ENCODE results near the gene RBFA. TPM values are rescaled to one million over a fixed set of nuclear protein-coding genes. Genes with fewer than 3 reads are reported as not detected.
A peak's percentile ranks its signal among the peaks of the same experiment; 100 is the strongest.
"Not testable (repeated sequence)": the region's sequence is repeated elsewhere in the genome, so short reads cannot be mapped to it uniquely, and the experiment has no call there.

RBFA gene
- total and polyA plus RNA-seq, 11 donors, result 15.5 to 32.2 (median 21.6) TPM

DNA sequence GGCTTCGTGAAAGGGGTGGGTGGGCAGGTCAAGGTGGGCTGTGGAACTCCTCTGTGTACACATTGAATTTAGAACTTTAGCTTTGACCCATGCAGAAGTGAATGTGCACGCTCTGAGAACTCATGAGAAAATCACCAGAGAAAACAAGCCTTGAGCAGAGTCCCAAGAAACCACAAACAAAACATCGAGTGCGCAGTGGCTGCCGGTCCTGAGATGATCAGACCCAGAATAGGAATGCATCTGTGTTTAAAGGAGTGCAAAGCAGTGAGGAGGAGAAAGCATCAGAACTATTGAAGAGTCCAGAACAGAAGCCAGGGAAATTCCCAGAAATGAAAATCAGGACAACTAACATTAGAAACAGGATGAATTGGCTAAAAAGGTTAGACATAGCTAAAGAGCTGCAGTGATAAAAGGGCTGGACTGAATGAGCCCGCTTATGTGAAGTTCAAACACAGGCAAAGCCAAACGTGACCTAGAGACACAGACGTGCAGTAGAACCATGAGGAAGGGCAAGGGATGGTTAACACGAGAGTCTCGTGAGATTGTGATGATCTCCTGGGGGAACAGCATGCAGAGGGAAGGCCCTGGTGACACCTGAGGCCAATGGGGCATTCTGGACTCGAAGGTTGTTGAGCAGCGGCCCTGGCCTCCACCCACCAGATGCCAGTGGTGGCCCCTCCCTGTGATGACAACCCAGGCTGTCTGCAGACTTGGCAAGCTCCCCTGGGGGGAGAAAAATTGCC lies 29.5 kb upstream of the RBFA start:
- intact Hi-C loops (cut with DNase I), result no loop called here
- Histone ChIP-seq H3K27ac (no peak overlapping the region), H3K9me3 (peaks cover 0 to 35% (median 7%) of the 10 kb centered on the region in 12 donors), H3K4me3 (no peak overlapping the region), H3K27me3 (no peaks in the 10 kb centered on the region), H3K4me1 (peaks cover 0 to 1% (median 0%) of the 10 kb centered on the region in 12 donors), H3K36me3 (no peaks in the 10 kb centered on the region)
- ATAC-seq (no peak), DNase-seq (no peak)
- TF ChIP-seq, protein P1, sequence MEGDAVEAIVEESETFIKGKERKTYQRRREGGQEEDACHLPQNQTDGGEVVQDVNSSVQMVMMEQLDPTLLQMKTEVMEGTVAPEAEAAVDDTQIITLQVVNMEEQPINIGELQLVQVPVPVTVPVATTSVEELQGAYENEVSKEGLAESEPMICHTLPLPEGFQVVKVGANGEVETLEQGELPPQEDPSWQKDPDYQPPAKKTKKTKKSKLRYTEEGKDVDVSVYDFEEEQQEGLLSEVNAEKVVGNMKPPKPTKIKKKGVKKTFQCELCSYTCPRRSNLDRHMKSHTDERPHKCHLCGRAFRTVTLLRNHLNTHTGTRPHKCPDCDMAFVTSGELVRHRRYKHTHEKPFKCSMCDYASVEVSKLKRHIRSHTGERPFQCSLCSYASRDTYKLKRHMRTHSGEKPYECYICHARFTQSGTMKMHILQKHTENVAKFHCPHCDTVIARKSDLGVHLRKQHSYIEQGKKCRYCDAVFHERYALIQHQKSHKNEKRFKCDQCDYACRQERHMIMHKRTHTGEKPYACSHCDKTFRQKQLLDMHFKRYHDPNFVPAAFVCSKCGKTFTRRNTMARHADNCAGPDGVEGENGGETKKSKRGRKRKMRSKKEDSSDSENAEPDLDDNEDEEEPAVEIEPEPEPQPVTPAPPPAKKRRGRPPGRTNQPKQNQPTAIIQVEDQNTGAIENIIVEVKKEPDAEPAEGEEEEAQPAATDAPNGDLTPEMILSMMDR (IDR thresholded peaks at IDR 0.05), result no peak
- no peak for TF ChIP-seq POLR2A (IDR thresholded peaks at IDR 0.05)
- 88 to 90% (median 89%) methylated on average over 12 of the region's 12 CpGs for WGBS, 4 donors

DNA sequence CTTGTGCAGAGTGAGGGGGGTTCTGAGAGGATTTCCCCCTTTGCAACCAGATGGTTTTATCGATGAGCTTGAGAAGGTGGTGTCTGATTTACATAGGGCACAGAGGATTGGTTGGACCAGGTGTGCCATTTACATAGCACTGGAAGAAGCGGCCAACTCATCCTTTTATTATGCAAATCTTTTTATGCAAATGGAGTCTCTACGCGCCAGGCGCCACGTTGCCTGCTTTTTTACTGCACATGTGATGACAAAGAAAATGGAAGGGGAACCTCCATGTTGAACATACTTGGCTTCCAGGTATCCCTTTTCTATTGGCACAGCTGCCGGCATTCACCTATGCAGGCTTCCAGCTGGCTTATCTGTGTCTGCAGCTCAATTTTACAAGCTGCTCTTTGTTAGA lies 27.5 kb upstream of the RBFA start:
- TF ChIP-seq POLR2A (IDR thresholded peaks at IDR 0.05), result no peak
- TF ChIP-seq, protein P1 (IDR thresholded peaks at IDR 0.05), result no peak
- H3K4me1 ChIP-seq, result peaks cover 0 to 10% (median 0%) of the 10 kb centered on the region in 12 donors
- no peaks in the 10 kb centered on the region for H3K27me3 ChIP-seq
- intact Hi-C loops (cut with DNase I), result no loop called here
- H3K36me3 ChIP-seq, result no peaks in the 10 kb centered on the region
- no peak for DNase-seq
- 73 to 82% (median 81%) methylated on average over 7 of the region's 7 CpGs for WGBS, 4 donors
- no peak for ATAC-seq
- no peak overlapping the region for H3K4me3 ChIP-seq
- peaks cover 0 to 38% (median 3%) of the 10 kb centered on the region in 12 donors for H3K9me3 ChIP-seq
- H3K27ac ChIP-seq, result no peak overlapping the region

DNA sequence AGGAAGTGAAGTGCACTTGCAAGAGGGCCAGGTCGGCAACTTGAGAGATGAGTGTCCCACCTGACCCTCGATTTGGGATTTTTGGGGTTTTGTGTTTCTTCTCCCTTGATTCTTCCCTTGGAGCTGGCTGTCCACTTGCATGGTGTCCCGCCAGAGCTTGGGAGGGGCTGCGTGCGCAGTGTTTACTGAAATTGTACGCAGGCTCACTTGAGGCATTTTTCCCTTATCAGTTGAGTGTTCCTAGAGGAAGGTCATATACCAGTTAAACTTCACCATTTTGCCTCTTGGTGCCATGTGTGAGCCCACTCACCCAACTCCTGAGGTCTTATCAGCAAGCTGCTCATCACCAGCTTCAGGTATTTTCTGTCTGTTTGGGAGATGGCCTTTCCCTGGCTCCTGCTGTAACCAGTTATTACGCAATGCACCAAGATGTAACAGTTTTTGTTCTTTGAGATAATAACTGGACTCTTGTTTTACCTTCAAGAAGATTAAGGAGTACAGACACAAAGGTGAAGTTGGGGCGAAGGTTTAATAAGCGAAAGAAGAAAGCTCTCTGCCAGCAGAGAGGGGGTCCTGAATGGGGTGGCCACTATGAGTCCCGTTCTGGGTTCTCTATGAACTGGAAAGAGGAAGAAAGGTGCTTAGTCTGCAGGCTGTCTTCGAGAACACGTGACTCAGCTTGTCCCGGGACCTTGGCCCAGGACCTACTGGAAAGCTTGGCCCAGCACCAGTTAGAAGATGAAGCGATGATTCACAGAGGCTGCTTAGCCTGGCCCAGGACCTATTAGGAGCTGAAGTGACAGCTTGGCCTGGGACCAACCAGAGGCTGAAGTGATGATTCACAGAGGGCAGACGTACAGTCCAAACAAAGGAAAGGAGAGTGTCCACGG lies 24.3 kb upstream of the RBFA start:
- H3K27ac ChIP-seq, result peak overlapping the region in 11 of 12 donors; percentile 44 to 78 (median 70)
- H3K27me3 ChIP-seq, result no peaks in the 10 kb centered on the region
- WGBS, 4 donors, result 69 to 82% (median 75%) methylated on average over 16 of the region's 16 CpGs
- ATAC-seq (peak; percentile 98 to 99 (median 99)), DNase-seq (peak; percentile 78 to 92 (median 81))
- H3K4me3 ChIP-seq, result no peak overlapping the region
- H3K9me3 ChIP-seq, result peaks cover 0 to 69% (median 9%) of the 10 kb centered on the region in 12 donors
- no peaks in the 10 kb centered on the region for H3K36me3 ChIP-seq
- H3K4me1 ChIP-seq, result peaks cover 0 to 10% (median 0%) of the 10 kb centered on the region in 12 donors
- intact Hi-C loops (cut with DNase I), result loop anchor here in 1 of 10 donors (1.0 kb wide), 1 partner anchor 23 kb away; no protein-coding TSS in a partner anchor
- TF ChIP-seq, protein P1 (IDR thresholded peaks at IDR 0.05), result no peak
- no peak for TF ChIP-seq POLR2A (IDR thresholded peaks at IDR 0.05)

DNA sequence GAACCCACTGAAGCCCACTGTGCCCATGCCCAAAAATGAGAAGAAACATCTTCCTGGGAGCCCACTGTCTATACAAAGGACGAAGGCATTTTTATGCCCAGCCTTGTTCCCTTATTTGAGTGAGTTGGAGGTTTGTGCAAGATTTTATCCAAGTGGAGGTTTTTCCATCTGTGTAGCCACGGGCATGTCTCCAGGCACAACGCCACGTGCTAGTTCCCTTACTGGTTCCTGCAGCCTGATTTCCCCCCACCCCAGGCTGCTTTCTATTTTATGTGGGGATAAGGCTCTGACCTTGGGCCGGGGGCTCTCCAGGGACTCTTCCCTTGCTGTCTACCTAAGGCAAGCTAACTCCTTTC lies 23.7 kb upstream of the RBFA start:
- DNase-seq, result no peak
- WGBS, 4 donors, result 45 to 72% (median 69%) methylated on average over 5 of the region's 5 CpGs
- Histone ChIP-seq H3K4me1 (peaks cover 0 to 10% (median 0%) of the 10 kb centered on the region in 12 donors), H3K27ac (peak overlapping the region in 11 of 12 donors; percentile 44 to 78 (median 70)), H3K9me3 (peaks cover 0 to 72% (median 9%) of the 10 kb centered on the region in 12 donors), H3K36me3 (no peaks in the 10 kb centered on the region), H3K4me3 (no peak overlapping the region), H3K27me3 (no peaks in the 10 kb centered on the region)
- intact Hi-C loops (cut with DNase I), result loop anchor here in 1 of 10 donors (1.0 kb wide), 1 partner anchor 23 kb away; no protein-coding TSS in a partner anchor
- no peak for TF ChIP-seq POLR2A (IDR thresholded peaks at IDR 0.05)
- TF ChIP-seq, protein P1 (IDR thresholded peaks at IDR 0.05), result no peak
- peak; percentile 28 to 66 (median 42) for ATAC-seq

DNA sequence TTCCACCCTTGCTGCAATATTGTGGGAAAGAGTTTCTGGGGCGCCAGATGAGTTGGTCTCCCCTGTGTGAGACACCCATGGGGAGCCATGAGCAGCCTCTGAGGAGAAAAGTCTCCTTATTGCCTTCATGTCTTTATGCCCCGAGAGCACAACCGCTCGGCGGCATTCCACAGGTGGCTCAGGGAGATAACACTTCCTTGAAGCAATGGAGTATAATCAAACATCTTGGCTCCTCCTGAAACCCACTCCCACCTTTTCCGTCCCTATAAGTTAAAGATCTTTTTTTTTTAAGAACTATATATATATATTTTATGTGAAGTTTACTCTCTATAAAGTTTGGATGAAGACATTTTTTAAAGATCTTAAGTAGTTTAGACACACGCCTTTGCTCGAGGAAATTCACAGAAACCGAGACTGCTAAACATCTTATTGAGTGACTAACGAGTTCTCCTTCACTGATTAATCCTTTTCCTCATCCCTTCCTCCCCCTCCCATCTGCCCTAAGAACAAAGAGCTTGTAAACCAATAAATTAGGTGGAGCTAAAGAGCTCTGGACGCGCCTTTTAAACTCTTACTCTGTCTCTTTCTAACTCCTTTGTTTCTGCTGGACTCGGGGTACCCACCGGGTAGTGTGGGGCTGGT lies 22.6 kb upstream of the RBFA start:
- intact Hi-C loops (cut with DNase I); H3K4me1 ChIP-seq; H3K27me3 ChIP-seq; H3K4me3 ChIP-seq; H3K27ac ChIP-seq; DNase-seq; H3K36me3 ChIP-seq; ATAC-seq: not testable (repeated sequence)
- peaks cover 0 to 72% (median 9%) of the 10 kb centered on the region in 12 donors for H3K9me3 ChIP-seq
- 91 to 96% (median 94%) methylated on average over 14 of the region's 14 CpGs for WGBS, 4 donors

All from heart left ventricle (tissue), 16 donors.